ENCODE measurements around the gene IL12B. TPM values are rescaled to one million over a fixed set of nuclear protein-coding genes. Genes with fewer than 3 reads are reported as not detected.
"Not testable (repeated sequence)": the region's sequence is repeated elsewhere in the genome, so short reads cannot be mapped to it uniquely, and the experiment has no call there.

The IL12B gene
- total RNA-seq, 1 donor from 2014 or later, result not detected

GRCh38 chr5:159309689-159310433 is 20.4 kb downstream of the IL12B start:
- no peak for TF ChIP-seq CTCF (conservative IDR thresholded peaks at IDR 0.05; ENCODE audit: low read depth, low read length)

DNA sequence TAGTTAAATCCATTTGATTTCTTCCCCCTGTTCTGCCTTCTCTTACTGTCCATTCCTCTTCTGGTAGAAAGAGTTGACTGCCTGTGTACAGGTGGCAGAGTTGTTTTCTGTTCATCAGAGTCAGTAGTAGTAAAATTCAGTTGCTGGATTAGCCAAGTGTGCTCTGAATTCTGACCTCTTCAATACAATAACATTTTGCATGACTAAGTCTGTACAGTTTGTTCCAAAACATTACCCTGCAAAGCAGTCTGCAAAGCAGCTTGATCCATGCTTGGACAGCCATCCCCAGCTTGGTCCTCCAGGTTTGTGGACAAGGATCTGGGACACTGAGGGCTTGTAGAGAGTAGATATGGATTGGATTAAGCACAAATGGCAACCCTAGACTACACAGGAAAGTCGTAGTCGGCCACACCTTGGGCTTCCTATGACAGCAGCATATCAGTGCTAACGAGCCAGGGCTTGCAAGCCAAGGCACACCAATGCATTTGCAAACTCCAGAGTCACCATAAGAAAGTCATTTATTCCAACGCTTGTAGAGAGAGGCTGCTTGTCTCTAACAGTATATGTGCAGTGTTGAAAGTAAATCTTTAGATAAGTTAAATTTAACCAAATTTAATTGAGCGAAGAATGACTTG is 25.2 kb downstream of the IL12B start:
- no peak for TF ChIP-seq CTCF (conservative IDR thresholded peaks at IDR 0.05; ENCODE audit: low read depth, low read length)
- no peak overlapping the region for H3K4me3 ChIP-seq (ENCODE audit: low read depth, low read length)
- DNase-seq (ENCODE audit: low read depth), result no peak

More at GRCh38 chr5:159309689-159310433, 20.4 kb downstream of the IL12B start:
- peak overlapping the region; percentile 37 for H3K4me3 ChIP-seq (ENCODE audit: low read depth, low read length)
- no peak for DNase-seq (ENCODE audit: low read depth)

DNA sequence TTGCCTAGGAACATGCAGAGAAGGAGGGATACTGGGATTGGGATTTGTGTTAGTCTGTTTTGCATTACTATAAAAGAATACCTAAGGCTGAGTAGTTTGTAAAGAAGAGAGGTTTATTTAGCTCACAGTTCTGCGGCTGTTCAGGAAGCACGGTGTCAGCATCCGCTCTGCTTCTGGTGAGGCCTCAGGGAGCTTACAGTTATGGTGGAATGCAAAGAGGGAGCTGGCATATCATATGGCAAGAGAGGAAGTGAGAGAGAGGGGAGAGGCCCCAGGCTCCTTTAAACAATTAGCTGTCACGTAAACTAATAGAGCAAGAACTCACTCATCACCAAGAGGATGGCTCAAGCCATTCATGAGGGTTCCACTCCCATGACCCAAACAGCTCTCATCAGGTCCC is 27.0 kb downstream of the IL12B start:
- TF ChIP-seq CTCF (conservative IDR thresholded peaks at IDR 0.05; ENCODE audit: low read depth, low read length), result no peak
- DNase-seq (ENCODE audit: low read depth), result no peak
- no peak overlapping the region for H3K4me3 ChIP-seq (ENCODE audit: low read depth, low read length)

DNA sequence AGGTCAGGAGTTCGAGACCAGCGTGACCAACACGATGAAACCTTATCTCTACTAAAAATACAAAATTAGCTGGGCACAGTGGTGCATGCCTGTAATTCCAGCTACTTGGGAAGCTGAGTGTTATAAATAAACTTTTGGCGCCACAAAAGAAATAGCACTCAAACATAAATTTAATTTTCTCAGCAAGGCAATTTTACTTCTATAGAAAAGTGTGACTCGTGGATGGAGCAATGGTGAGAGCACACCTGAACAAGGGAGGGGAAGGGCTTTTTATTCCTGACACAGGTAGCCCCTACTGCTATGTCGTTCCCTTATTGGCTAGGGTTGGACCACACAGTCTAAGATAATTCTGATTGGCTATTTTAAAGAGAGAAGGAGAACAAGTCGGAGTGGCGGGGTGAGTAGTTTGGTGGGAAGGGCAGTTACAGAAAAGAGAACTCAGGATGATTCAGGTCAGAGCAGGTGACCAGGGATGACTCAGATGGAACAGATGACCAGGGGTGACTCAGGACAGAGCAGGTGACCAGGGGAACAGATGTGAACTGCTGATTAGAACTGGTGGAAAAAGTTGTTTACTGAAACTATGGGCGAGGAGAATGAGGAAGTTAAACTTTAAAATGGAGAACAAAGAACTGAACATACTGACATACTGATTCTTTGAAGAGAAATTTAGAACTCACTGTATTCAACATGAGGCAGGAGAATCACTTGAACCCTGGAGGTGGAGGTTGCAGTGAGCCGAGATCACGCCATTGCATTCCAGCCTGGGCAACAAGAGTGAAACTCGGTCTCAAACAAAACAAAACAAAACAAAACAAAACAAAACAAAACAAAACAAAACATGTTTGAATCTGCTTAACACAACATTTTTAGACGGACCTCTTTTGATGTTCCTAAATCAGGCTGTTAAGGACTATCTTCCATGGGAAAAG is 28.1 kb downstream of the IL12B start:
- DNase-seq (ENCODE audit: low read depth); H3K4me3 ChIP-seq (ENCODE audit: low read depth, low read length): not testable (repeated sequence)

DNA sequence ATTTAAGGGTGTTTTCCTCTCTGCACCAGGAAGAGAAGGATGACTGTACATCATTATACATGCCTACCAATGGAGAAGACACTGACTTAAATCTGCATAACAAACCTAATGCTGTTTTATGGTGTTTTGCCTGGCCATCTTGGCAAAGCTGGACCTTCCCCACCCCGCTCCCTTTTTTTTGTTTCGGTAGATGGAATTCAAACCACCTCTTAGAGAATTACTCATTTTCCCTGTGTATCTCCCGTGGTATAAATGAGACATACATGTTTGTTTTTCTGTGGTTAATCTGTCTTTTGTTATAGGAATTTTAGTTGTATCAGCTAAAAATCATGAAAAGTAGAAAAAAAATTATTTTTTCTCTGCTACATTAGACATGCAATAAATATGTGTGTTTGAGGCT is 28.8 kb downstream of the IL12B start:
- no peak for DNase-seq (ENCODE audit: low read depth)
- no peak overlapping the region for H3K4me3 ChIP-seq (ENCODE audit: low read depth, low read length)
- TF ChIP-seq CTCF (conservative IDR thresholded peaks at IDR 0.05; ENCODE audit: low read depth, low read length), result no peak

DNA sequence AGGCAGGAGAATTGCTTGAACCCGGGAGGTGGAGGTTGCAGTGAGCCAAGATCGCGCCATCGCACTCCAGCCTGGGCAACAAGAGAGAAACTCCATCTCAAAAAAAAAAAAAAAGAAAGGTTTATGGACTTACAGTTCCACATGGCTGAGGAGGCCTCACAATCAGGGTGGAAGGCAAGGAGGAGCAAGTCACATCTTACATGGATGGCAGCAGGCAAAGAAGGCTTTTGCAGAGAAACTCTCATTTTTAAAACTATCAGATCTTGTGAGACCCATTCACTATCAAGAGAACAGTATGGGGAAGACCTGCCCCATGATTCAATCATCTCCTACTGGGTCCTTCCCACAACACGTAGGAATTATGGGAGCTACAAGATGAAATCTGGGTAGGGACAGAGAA is 33.0 kb downstream of the IL12B start:
- not testable (repeated sequence) for DNase-seq (ENCODE audit: low read depth); H3K4me3 ChIP-seq (ENCODE audit: low read depth, low read length)

DNA sequence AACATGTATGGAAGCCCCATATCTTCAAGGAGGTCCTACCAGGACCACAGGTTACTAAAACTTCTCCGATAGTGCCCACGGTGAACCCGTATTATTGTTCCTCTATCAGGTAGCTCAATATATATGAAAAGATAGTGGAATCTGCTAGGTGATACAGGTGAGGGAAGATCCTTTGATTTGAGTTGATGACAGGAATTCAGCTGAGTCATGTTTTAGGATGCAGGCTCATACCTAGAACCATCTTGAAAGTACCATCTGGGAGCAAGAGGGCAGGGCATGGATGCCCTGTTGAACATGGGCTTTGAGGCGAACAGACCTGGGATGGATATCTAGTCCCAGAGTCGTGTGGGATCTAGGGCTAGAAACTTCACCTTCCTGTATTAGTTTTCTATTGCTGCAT is 35.4 kb downstream of the IL12B start:
- no peak for DNase-seq (ENCODE audit: low read depth)
- no peak overlapping the region for H3K4me3 ChIP-seq (ENCODE audit: low read depth, low read length)
- no peak for TF ChIP-seq CTCF (conservative IDR thresholded peaks at IDR 0.05; ENCODE audit: low read depth, low read length)

Measured in epithelial cell of proximal tubule (primary cell).